Measurements from ENCODE around the gene HM13.
"Not testable (repeated sequence)": the region's sequence is repeated elsewhere in the genome, so short reads cannot be mapped to it uniquely, and the experiment has no call there.

The HM13 gene

DNA sequence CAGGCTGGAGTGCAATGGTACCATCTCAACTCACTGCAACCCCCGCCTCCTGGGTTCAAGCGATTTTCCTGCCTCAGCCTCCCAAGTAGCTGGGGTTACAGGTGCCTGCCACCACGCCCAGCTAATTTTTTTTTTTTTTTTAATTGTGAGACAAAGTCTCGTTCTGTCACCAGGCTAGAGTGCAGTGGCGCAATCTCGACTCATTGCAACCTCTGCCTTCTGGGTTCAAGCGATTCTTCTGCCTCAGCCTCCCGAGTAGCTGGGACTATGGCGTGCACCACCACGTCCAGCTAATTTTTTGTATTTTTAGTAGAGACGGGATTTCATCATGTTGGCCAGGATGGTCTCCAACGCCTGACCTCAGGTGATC is 98.0 kb downstream of the HM13 start:
- DNase-seq, result not testable (repeated sequence)

DNA sequence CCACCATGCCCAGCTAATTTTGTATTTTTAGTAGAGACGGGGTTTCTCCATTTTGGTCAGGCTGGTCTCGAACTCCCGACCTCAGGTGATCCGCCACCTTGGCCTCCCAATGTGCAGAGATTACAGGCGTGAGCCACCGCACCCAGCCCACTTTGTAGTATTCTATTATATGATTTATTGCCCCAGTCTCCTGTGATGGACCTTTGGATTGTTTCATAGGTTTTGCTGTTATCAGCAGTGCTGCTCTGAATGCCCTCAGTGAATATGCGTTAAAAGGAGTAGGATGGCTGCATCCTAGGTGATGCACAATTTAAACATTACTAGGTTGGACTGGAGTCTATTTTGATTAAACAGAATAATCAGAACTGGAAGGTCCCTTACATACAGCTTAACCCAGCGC is 101.2 kb downstream of the HM13 start:
- DNase-seq, result no peak

DNA sequence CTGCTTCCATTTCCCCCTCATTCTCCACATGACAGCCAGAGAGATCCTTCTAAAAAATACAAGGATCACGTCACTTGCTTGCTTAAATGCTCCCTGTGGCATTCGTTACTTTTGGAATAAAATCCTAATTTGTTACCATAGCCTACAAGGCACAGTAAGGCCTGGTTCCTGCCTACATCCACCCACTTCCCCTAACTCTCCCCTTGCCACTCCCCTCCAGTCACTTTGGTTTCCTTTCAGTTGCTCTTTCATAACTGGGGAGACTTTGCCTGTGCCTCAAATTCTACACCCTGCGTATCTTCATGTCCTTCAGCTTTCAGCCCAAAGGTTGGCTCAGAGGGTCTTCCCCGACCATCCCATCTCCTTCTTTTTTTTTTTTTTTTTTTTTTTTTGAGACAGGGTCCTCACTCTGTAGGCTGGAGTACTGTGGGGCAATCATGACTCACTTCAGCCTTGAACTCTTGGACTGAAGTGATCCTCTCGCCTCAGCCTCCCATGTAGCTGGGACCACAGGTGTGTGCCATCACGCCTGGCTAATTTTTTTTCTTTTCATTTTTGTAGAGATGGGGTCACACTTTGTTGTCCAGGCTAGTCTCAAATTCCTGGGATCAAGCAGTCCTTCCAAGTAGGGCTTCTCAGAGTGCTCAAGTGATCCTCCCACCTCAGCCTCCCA is 103.3 kb downstream of the HM13 start:
- DNase-seq, result no peak
